K562 (cell line): ENCODE results near the gene CYYR1. TPM values are rescaled to one million over a fixed set of nuclear protein-coding genes. Genes with fewer than 3 reads are reported as not detected.

Experiments
- C11orf30 ChIP-seq: fragments of 450-650 bp; IDR thresholded peaks from 2 replicates; pipeline ENCODE4 v1.6.1; 2016; ENCODE audit warnings: low read depth, mild to moderate bottlenecking
- SIN3B ChIP-seq: fragments of 450-650 bp; IDR thresholded peaks from 2 replicates; pipeline ENCODE4 v1.6.1; 2017; ENCODE audit warnings: low read depth, mild to moderate bottlenecking, moderate library complexity
- TAF9B ChIP-seq: fragments of 450-650 bp; IDR thresholded peaks from 2 replicates; pipeline ENCODE4 v1.6.1; 2018; ENCODE audit warnings: mild to moderate bottlenecking; ENCODE audit not compliant: partially characterized antibody
- TBP ChIP-seq: optimal IDR thresholded peaks from 2 replicates; pipeline ENCODE3; 2011; ENCODE audit warnings: low read depth, low read length, improper control_type of control experiment
- ZNF174 ChIP-seq: fragments of 250-450 bp; sonication (Bioruptor Pico); IDR thresholded peaks from 2 replicates; pipeline ENCODE4 v1.4.0; 2020; ENCODE audit warnings: mild to moderate bottlenecking
- ZNF518B ChIP-seq: fragments of 250-450 bp; sonication (Bioruptor Pico); IDR thresholded peaks from 2 replicates; pipeline ENCODE4 v1.5.0; 2021; ENCODE audit warnings: mild to moderate bottlenecking, moderate library complexity
- polyA plus RNA-seq, 8 experiments: library from polyadenylated mRNA; depleted of rRNA in 4 of 8; stranded (reverse) in 5 of 8; unstranded in 3 of 8; fragments of >200 nt; fragmentation: Nextera tagmentation in 2 of 8; fragmentation: Illumina TruSeq in 1 of 8; extraction: Ambion mirVana in 2 of 8; extraction: Trizol in 1 of 8; gene quantifications; 2 replicates each; pipeline versions ENCODE4 v1.2.1 to v1.2.3, GENCODE V29; 2011 to 2014; ENCODE audit warnings: inconsistent platforms in 1 of 8, missing spikeins in 1 of 8
- total RNA-seq, 7 experiments: library from RNA; depleted of rRNA in 6 of 7; stranded (reverse); fragments of >200 nt in 6 of 7; fragmentation: Illumina TruSeq in 2 of 7; extraction: Trizol in 2 of 7; gene quantifications; 2 replicates each; pipeline versions ENCODE4 v1.2.1 to v1.2.3, GENCODE V29; 2011 to 2021; ENCODE audit warnings: low replicate concordance in 1 of 7
- TF ChIP-seq, protein P1 (sequence below): IDR thresholded peaks from 3 replicates; pipeline ENCODE4 v1.6.1; 2011; ENCODE audit warnings: borderline replicate concordance, mild to moderate bottlenecking; ENCODE audit not compliant: insufficient read length, insufficient read depth
- TF ChIP-seq, protein P2 (sequence below), 3 experiments: IDR thresholded peaks in 2 of 3; conservative IDR thresholded peaks in 1 of 3; 2 replicates each; pipeline ENCODE4 v1.5.1; 2011 to 2012; ENCODE audit warnings: low read length in 3 of 3, mild to moderate bottlenecking in 3 of 3, control low read depth in 2 of 3, improper control_type of control experiment in 1 of 3, inconsistent platforms in 1 of 3, low read depth in 1 of 3, mixed read lengths in 1 of 3, moderate library complexity in 1 of 3; ENCODE audit not compliant: insufficient read depth in 2 of 3

Gene CYYR1
- total and polyA plus RNA-seq, 9 of the 15 experiments (the other 6 are each of a cell fraction or from before 2014, with no cell fraction given) = not detected

DNA sequence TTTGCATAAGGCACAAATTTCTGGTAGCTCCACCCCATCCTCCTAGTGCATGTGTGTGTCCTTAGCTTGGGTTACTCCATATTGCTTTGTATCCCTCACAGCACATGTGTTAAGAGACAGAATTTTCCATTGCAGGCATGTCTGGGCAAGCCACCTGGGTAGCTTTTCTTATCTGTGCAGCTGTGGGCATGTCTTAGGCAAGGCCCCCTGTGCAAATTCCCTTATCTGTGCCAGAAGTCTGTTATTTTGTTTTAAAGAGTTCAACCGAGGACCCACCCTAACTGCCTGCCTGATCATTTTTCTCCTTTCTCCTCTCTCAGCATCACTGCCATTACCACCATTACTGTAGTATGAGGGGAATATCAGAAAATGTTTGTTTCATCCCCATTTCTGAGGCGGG is 131.9 kb downstream of the CYYR1 start (continued):
- TF ChIP-seq, protein P1, sequence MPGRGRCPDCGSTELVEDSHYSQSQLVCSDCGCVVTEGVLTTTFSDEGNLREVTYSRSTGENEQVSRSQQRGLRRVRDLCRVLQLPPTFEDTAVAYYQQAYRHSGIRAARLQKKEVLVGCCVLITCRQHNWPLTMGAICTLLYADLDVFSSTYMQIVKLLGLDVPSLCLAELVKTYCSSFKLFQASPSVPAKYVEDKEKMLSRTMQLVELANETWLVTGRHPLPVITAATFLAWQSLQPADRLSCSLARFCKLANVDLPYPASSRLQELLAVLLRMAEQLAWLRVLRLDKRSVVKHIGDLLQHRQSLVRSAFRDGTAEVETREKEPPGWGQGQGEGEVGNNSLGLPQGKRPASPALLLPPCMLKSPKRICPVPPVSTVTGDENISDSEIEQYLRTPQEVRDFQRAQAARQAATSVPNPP = no peak
- no peak for TF ChIP-seq ZNF174 (CRISPR knock-in tag)
- TF ChIP-seq TBP = no peak
- TF ChIP-seq ZNF518B (CRISPR knock-in tag) = no peak
- no peak for TF ChIP-seq TAF9B
- no peak for TF ChIP-seq SIN3B
- TF ChIP-seq, protein P2, sequence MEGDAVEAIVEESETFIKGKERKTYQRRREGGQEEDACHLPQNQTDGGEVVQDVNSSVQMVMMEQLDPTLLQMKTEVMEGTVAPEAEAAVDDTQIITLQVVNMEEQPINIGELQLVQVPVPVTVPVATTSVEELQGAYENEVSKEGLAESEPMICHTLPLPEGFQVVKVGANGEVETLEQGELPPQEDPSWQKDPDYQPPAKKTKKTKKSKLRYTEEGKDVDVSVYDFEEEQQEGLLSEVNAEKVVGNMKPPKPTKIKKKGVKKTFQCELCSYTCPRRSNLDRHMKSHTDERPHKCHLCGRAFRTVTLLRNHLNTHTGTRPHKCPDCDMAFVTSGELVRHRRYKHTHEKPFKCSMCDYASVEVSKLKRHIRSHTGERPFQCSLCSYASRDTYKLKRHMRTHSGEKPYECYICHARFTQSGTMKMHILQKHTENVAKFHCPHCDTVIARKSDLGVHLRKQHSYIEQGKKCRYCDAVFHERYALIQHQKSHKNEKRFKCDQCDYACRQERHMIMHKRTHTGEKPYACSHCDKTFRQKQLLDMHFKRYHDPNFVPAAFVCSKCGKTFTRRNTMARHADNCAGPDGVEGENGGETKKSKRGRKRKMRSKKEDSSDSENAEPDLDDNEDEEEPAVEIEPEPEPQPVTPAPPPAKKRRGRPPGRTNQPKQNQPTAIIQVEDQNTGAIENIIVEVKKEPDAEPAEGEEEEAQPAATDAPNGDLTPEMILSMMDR (IDR thresholded peaks at IDR 0.05 in 2 of 3, conservative IDR thresholded peaks at IDR 0.05 in 1 of 3; ENCODE audit: insufficient read depth in 2 of 3, low read depth in 1 of 3, low read length in 3 of 3) = no peak
- TF ChIP-seq C11orf30 = no peak
